SU-DHL-6 (cell line): ENCODE measurements around the gene DNAJC12.

ENCODE experiments used
- H2AFZ ChIP-seq: fragments of 200-600 bp; sonication (generic); 2 replicates; pipeline ENCODE4 v1.6.1; 2014; ENCODE audit warnings: low read depth, mild to moderate bottlenecking, moderate library complexity, mixed read lengths, antibody characterized with exemption, low read length; ENCODE audit not compliant: severe bottlenecking
- H3F3A ChIP-seq: fragments of 200-600 bp; shearing (Covaris generic); 2 replicates; pipeline ENCODE4 v1.6.0; 2016; ENCODE audit warnings: antibody characterized with exemption, mild to moderate bottlenecking; ENCODE audit not compliant: insufficient read depth
- H3K27ac ChIP-seq: fragments of 200-600 bp; sonication (generic); 2 replicates; pipeline ENCODE4 v1.5.1; 2016; ENCODE audit warnings: low read depth, mild to moderate bottlenecking, low read length, moderate library complexity, mixed read lengths
- H3K27me3 ChIP-seq: fragments of 200-600 bp; sonication (generic), shearing (Covaris generic); 2 replicates; pipeline ENCODE4 v1.6.0; 2014; ENCODE audit warnings: mild to moderate bottlenecking, low read length
- H3K36me3 ChIP-seq: fragments of 200-600 bp; sonication (generic); 2 replicates; pipeline ENCODE4 v1.6.1; 2014; ENCODE audit warnings: mild to moderate bottlenecking, low read length, mixed read lengths
- H3K4me2 ChIP-seq: fragments of 300-600, 200-600 bp; shearing (Covaris generic), sonication (generic); 2 replicates; pipeline ENCODE4 v1.6.0; 2014; ENCODE audit warnings: low read length, low read depth, mild to moderate bottlenecking; ENCODE audit not compliant: poor library complexity, severe bottlenecking
- H3K4me3 ChIP-seq: fragments of 200-600 bp; sonication (generic); 2 replicates; pipeline ENCODE4 v1.5.1; 2014; ENCODE audit warnings: antibody characterized with exemption, low read length, mild to moderate bottlenecking, mixed read lengths; ENCODE audit not compliant: insufficient read depth, poor library complexity, severe bottlenecking
- H3K79me2 ChIP-seq: fragments of 200-600 bp; sonication (generic); 2 replicates; pipeline ENCODE4 v1.6.1; 2014; ENCODE audit warnings: mild to moderate bottlenecking, low read length, moderate library complexity; ENCODE audit not compliant: insufficient read depth
- H3K9ac ChIP-seq: fragments of 200-600 bp; sonication (generic); 2 replicates; pipeline ENCODE4 v1.7.0; 2014; ENCODE audit warnings: mild to moderate bottlenecking, low read length
- H3K9me2 ChIP-seq: fragments of 200-600 bp; sonication (generic); replicated peaks from 2 replicates; pipeline ENCODE4 v1.6.1; 2014; ENCODE audit warnings: low read length; ENCODE audit not compliant: insufficient read depth
- H3K9me3 ChIP-seq: fragments of 200-600 bp; sonication (generic); 2 replicates; pipeline ENCODE4 v1.6.1; 2014; ENCODE audit warnings: low read length, mixed read lengths; ENCODE audit not compliant: insufficient read depth
- H4K20me1 ChIP-seq: fragments of 200-600 bp; sonication (generic); 2 replicates; pipeline ENCODE4 v1.6.1; 2014; ENCODE audit warnings: low read depth, mild to moderate bottlenecking, antibody characterized with exemption, low read length, moderate library complexity, mixed read lengths
- CTCF ChIP-seq: fragments of 200-600 bp; sonication (generic); IDR thresholded peaks from one replicate; pipeline ENCODE4 v1.5.1; 2017; ENCODE audit warnings: antibody characterized with exemption, mild to moderate bottlenecking, low read length, moderate library complexity; ENCODE audit not compliant: insufficient read depth, poor library complexity, severe bottlenecking
- EZH2phosphoT487 ChIP-seq: fragments of 200-600 bp; sonication (generic), shearing (Covaris generic); conservative IDR thresholded peaks from 2 replicates; pipeline ENCODE4 v1.6.1; 2018; ENCODE audit warnings: mild to moderate bottlenecking, antibody characterized with exemption, low read length, moderate library complexity, mixed read lengths

DNAJC12 gene

GRCh38 chr10:67793313-67793712 is 44.7 kb downstream of the DNAJC12 start:
- no peaks in the 10 kb centered on the region for H3K79me2 ChIP-seq
- no peak for TF ChIP-seq CTCF
- TF ChIP-seq EZH2phosphoT487, result no peak
- H3K36me3 ChIP-seq, result no peaks in the 10 kb centered on the region
- H4K20me1 ChIP-seq, result no peaks in the 10 kb centered on the region
- H2AFZ ChIP-seq, result no peak overlapping the region
- no peak overlapping the region for H3K27ac ChIP-seq
- H3K9me2 ChIP-seq, result no peaks in the 10 kb centered on the region
- H3K4me3 ChIP-seq, result no peak overlapping the region
- H3K9ac ChIP-seq, result no peak overlapping the region
- H3K9me3 ChIP-seq, result no peaks in the 10 kb centered on the region
- H3K4me2 ChIP-seq, result no peak overlapping the region
- H3F3A ChIP-seq, result no peaks in the 10 kb centered on the region; the same call in 1 of the 2 replicates
- H3K27me3 ChIP-seq, result no peaks in the 10 kb centered on the region

- H3K36me3 ChIP-seq, result no peaks in the 10 kb centered on the region
- H3K4me3 ChIP-seq, result no peak overlapping the region
- no peaks in the 10 kb centered on the region for H3K79me2 ChIP-seq
- no peaks in the 10 kb centered on the region for H3K9me3 ChIP-seq
- H3K9ac ChIP-seq, result no peak overlapping the region
- H2AFZ ChIP-seq, result no peak overlapping the region
- TF ChIP-seq EZH2phosphoT487 (no peak), CTCF (no peak)
- H4K20me1 ChIP-seq, result no peaks in the 10 kb centered on the region
- no peaks in the 10 kb centered on the region for H3K27me3 ChIP-seq
- no peak overlapping the region for H3K27ac ChIP-seq
- H3K9me2 ChIP-seq, result no peaks in the 10 kb centered on the region
- no peaks in the 10 kb centered on the region; the same call in 1 of the 2 replicates for H3F3A ChIP-seq
- H3K4me2 ChIP-seq, result no peak overlapping the region
Observed at GRCh38 chr10:67792653-67793052, 45.3 kb downstream of the DNAJC12 start.

- no peaks in the 10 kb centered on the region for H3K79me2 ChIP-seq
- no peak overlapping the region for H3K4me3 ChIP-seq
- H3K36me3 ChIP-seq, result no peaks in the 10 kb centered on the region
- no peak overlapping the region for H3K4me2 ChIP-seq
- no peak overlapping the region for H2AFZ ChIP-seq
- no peak for TF ChIP-seq EZH2phosphoT487
- TF ChIP-seq CTCF, result no peak
- no peaks in the 10 kb centered on the region for H3K27me3 ChIP-seq
- H3K27ac ChIP-seq, result no peak overlapping the region
- no peaks in the 10 kb centered on the region for H4K20me1 ChIP-seq
- no peaks in the 10 kb centered on the region for H3K9me2 ChIP-seq
- H3K9me3 ChIP-seq, result no peaks in the 10 kb centered on the region
- H3K9ac ChIP-seq, result no peak overlapping the region
- H3F3A ChIP-seq, result no peaks in the 10 kb centered on the region
Observed at GRCh38 chr10:67790534-67791408, 47.2 kb downstream of the DNAJC12 start.
